ENCODE results near the gene TBC1D1.

TBC1D1 gene

DNA sequence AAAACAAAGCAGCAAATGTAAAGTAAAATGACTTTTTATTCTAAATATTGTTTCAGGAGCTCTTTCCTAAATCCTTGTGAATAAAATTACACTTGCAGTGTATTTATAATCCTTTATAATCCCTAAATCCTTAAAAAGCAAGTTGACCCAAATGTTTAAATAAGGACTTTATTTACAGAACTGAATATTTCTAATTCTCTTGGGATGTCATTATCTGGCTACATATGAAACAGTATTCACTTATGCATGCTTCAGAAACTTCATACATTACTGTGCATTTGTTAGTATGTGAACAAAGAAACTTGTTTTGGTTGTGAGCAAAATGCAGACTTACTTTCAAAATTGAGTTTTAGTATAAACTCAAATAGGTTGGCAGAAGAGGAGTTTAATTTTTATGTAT, 118.5 kb downstream of the TBC1D1 start:
- no peak for TF ChIP-seq CTCF (IDR thresholded peaks at IDR 0.05; ENCODE audit: low read depth, low read length)
- H3K4me3 ChIP-seq (ENCODE audit: low read depth, low read length) = no peak overlapping the region
- no peak for DNase-seq
- no peaks in the 10 kb centered on the region for H3K9me3 ChIP-seq
- no peaks in the 10 kb centered on the region for H3K36me3 ChIP-seq
- no peaks in the 10 kb centered on the region for H3K4me1 ChIP-seq
- H3K27me3 ChIP-seq = no peaks in the 10 kb centered on the region

DNA sequence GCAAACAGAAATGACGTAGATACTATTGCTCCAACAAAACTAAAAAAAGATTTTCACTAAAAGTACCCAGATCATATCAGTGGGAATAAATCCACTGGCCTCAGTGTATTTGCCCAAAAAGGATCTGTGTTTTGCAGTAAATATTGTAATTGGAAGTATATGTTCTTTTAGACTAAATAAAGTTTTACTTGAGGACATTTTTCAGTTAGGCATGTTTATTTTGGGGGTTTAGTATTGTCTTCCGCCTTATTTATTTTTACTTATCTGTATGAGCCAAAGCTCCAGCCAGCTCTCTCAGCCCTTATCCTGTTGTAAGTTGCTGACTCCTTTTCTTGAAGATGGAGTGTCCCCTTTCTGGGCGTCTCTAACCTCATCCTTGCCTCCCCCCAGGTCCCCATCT, 119.1 kb downstream of the TBC1D1 start:
- Histone ChIP-seq H3K36me3 (no peaks in the 10 kb centered on the region), H3K27me3 (no peaks in the 10 kb centered on the region), H3K4me3 (ENCODE audit: low read depth, low read length) (no peak overlapping the region), H3K9me3 (no peaks in the 10 kb centered on the region), H3K4me1 (no peaks in the 10 kb centered on the region)
- no peak for DNase-seq
- TF ChIP-seq CTCF (IDR thresholded peaks at IDR 0.05; ENCODE audit: low read depth, low read length) = no peak

DNA sequence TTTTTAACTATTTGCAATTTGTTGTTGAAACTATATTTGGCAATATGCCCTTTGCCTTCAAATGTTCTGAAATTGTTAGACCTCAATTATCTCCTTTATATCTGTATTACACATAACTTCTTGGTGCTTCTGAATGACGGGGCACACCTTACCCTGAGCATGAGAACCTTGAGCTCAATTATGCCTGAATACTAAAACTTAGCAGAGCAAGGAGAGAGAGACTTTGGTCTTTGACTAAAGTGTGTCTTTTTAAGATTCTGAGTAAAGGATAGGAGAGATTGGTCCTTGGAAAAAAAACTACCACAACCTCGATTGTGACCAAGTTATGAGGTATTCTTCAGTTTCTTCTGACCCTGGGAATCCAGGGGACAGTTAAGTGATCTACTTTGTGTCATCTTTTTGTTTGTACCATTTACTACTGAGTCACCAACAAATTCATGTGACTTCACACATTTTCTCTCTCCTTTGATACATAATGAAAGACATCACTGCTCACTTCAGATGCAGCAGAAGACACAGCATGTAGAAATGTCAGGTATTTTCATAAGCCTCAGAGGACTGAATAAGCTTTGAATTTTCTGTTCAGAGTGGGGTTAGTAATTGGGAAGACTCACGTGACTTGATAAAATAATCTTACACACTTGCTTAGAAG, 120.8 kb downstream of the TBC1D1 start:
- Histone ChIP-seq H3K36me3 (no peaks in the 10 kb centered on the region), H3K4me3 (ENCODE audit: low read depth, low read length) (no peak overlapping the region), H3K27me3 (no peaks in the 10 kb centered on the region), H3K9me3 (no peaks in the 10 kb centered on the region), H3K4me1 (no peaks in the 10 kb centered on the region)
- TF ChIP-seq CTCF (IDR thresholded peaks at IDR 0.05; ENCODE audit: low read depth, low read length) = no peak
- DNase-seq = no peak

GRCh38 chr4:38013461-38014366, 122.8 kb downstream of the TBC1D1 start:
- Histone ChIP-seq H3K9me3 (no peaks in the 10 kb centered on the region), H3K4me1 (no peaks in the 10 kb centered on the region), H3K36me3 (no peaks in the 10 kb centered on the region), H3K4me3 (ENCODE audit: low read depth, low read length) (no peak overlapping the region), H3K27me3 (no peaks in the 10 kb centered on the region)
- TF ChIP-seq CTCF (IDR thresholded peaks at IDR 0.05; ENCODE audit: low read depth, low read length) = no peak
- DNase-seq = no peak

DNA sequence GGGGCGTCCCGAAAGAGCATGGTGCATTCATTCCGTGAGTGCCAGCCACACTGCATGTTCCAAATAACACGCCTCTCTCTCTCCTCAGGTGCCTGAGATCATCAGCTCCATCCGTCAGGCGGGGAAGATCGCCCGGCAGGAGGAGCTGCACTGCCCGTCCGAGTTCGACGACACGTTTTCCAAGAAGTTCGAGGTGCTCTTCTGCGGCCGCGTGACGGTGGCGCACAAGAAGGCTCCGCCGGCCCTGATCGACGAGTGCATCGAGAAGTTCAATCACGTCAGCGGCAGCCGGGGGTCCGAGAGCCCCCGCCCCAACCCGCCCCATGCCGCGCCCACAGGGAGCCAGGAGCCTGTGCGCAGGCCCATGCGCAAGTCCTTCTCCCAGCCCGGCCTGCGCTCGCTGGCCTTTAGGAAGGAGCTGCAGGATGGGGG, 123.6 kb downstream of the TBC1D1 start:
- H3K4me1 ChIP-seq = no peaks in the 10 kb centered on the region

More for the DNA sequence above, 123.6 kb downstream of the TBC1D1 start:
- H3K9me3 ChIP-seq = no peaks in the 10 kb centered on the region
- H3K36me3 ChIP-seq = no peaks in the 10 kb centered on the region
- TF ChIP-seq CTCF (IDR thresholded peaks at IDR 0.05; ENCODE audit: low read depth, low read length) = no peak
- no peaks in the 10 kb centered on the region for H3K27me3 ChIP-seq
- no peak for DNase-seq
- H3K4me3 ChIP-seq (ENCODE audit: low read depth, low read length) = no peak overlapping the region
